PC-3 (cell line): ENCODE data around the gene TMEM161A. TPM values are rescaled to one million over a fixed set of nuclear protein-coding genes. Genes with fewer than 3 reads are reported as not detected.

ENCODE experiments used
- ATAC-seq: fragments of 200-7000 bp; cut with Tn5 transposase; 2 replicates; pipeline ENCODE4 v1.9.1; 2020; ENCODE audit warnings: mild to moderate bottlenecking, moderate library complexity
- BruUV-seq: library from RNA; stranded (reverse); fragments of 400-500 nt; replicated peaks from 2 replicates; lab custom pipeline; 2021; lab: Mats Ljungman, UMichigan
- CTCF ChIA-PET: fragments of 300-600 bp; sonication (Branson Sonifier 250); formaldehyde crosslinking; loops from one replicate; lab custom pipeline; 2022; ENCODE audit warnings: antibody characterized with exemption; lab: Charles Lee
- POLR2A ChIA-PET: fragments of 300-600 bp; sonication (Branson Sonifier 250); formaldehyde crosslinking; loops from one replicate; lab custom pipeline; 2022; ENCODE audit warnings: antibody characterized with exemption; ENCODE audit not compliant: unreplicated experiment; lab: Charles Lee
- DNase-seq: peaks from one replicate; pipeline ENCODE4 v3.0.0-alpha.2; 2015
- H2AFZ ChIP-seq: fragments of 300-600 bp; sonication (generic); 2 replicates; pipeline ENCODE4 v1.6.0; 2016; ENCODE audit warnings: antibody characterized with exemption, low read length
- H3F3A ChIP-seq: fragments of 300-600 bp; sonication (generic); one replicate; pipeline ENCODE4 v1.6.0; 2017; ENCODE audit warnings: antibody characterized with exemption, low read length, control low read depth, mild to moderate bottlenecking; ENCODE audit not compliant: unreplicated experiment
- H3K27ac ChIP-seq: fragments of 300-600 bp; sonication (generic); 2 replicates; pipeline ENCODE4 v1.5.1; 2016; ENCODE audit warnings: mild to moderate bottlenecking, low read length
- H3K27me3 ChIP-seq: fragments of 300-600 bp; sonication (generic); 2 replicates; pipeline ENCODE4 v1.6.1; 2016; ENCODE audit warnings: low read length, mixed read lengths
- H3K36me3 ChIP-seq: fragments of 300-600 bp; sonication (generic); 2 replicates; pipeline ENCODE4 v1.6.1; 2016; ENCODE audit warnings: low read depth, mixed run types, low read length, mixed read lengths
- H3K4me1 ChIP-seq: fragments of 300-600 bp; sonication (generic); 2 replicates; pipeline ENCODE4 v1.5.1; 2016; ENCODE audit warnings: low read length; ENCODE audit not compliant: insufficient read depth
- H3K4me2 ChIP-seq: fragments of 300-600 bp; sonication (generic); 2 replicates; pipeline ENCODE4 v1.6.0; 2016; ENCODE audit warnings: low read length
- H3K4me3 ChIP-seq: fragments of 300-600 bp; sonication (generic); 2 replicates; pipeline ENCODE4 v1.5.1; 2016; ENCODE audit warnings: mild to moderate bottlenecking, low read length, mixed read lengths
- H3K79me2 ChIP-seq: fragments of 300-600 bp; sonication (generic); 2 replicates; pipeline ENCODE4 v1.6.1; 2017; ENCODE audit warnings: low read length, mixed read lengths
- H3K9ac ChIP-seq: fragments of 300-600 bp; sonication (generic); 2 replicates; pipeline ENCODE4 v1.6.0; 2016; ENCODE audit warnings: mild to moderate bottlenecking, low read length
- H3K9me2 ChIP-seq: fragments of 300-600 bp; sonication (generic); replicated peaks from 2 replicates; pipeline ENCODE4 v1.6.1; 2016; ENCODE audit warnings: mixed run types, low read length, mixed read lengths
- H3K9me3 ChIP-seq: fragments of 300-600 bp; sonication (generic); 2 replicates; pipeline ENCODE4 v1.6.1; 2016; ENCODE audit warnings: low read length, mixed read lengths
- H4K20me1 ChIP-seq: fragments of 300-600 bp; sonication (generic); 2 replicates; pipeline ENCODE4 v1.6.1; 2016; ENCODE audit warnings: low read length, mixed read lengths
- CTCF ChIP-seq: fragments of 300-600 bp; sonication (generic); conservative IDR thresholded peaks from 2 replicates; pipeline ENCODE4 v1.5.1; 2017; ENCODE audit warnings: antibody characterized with exemption, low read depth, mild to moderate bottlenecking, low read length
- EZH2 ChIP-seq: fragments of 300-600 bp; sonication (generic); IDR thresholded peaks from one replicate; pipeline ENCODE4 v1.6.1; 2017; ENCODE audit warnings: antibody characterized with exemption, mild to moderate bottlenecking, low read length; ENCODE audit not compliant: unreplicated experiment
- EZH2phosphoT487 ChIP-seq: fragments of 300-600 bp; sonication (generic); IDR thresholded peaks from 2 replicates; pipeline ENCODE4 v1.6.1; 2018; ENCODE audit warnings: mild to moderate bottlenecking, antibody characterized with exemption, low read length, borderline replicate concordance
- intact Hi-C: fragments of 100-400 bp; cut with micrococcal nuclease; formaldehyde crosslinking; loops from 2 replicates; pipeline ENCODE4 v1.9.0; 2023
- total RNA-seq: library from RNA; depleted of rRNA; stranded (reverse); fragments of >200 nt; gene quantifications from 2 replicates; pipeline ENCODE4 v1.2.3, GENCODE V29; 2014

The TMEM161A gene
- total RNA-seq, 1 experiment from 2014 or later: 49.9 TPM

- H3K4me2 ChIP-seq: no peak overlapping the region
- intact Hi-C loops: no loop called here
- no peak for ATAC-seq
- H3K27ac ChIP-seq: no peak overlapping the region
- no peaks in the 10 kb centered on the region for H3K36me3 ChIP-seq
- no peaks in the 10 kb centered on the region for H3K9me3 ChIP-seq
- ChIA-PET CTCF (no interaction called here), POLR2A (no interaction called here)
- TF ChIP-seq EZH2phosphoT487 (no peak), CTCF (no peak), EZH2 (no peak)
- H2AFZ ChIP-seq: no peak overlapping the region
- H4K20me1 ChIP-seq: no peaks in the 10 kb centered on the region
- no peaks in the 10 kb centered on the region for H3K79me2 ChIP-seq
- no peak overlapping the region for H3K9ac ChIP-seq
- no peak overlapping the region for H3K4me3 ChIP-seq
- BruUV-seq: no TSS peak
- no peak for DNase-seq
- no peaks in the 10 kb centered on the region for H3F3A ChIP-seq
- H3K4me1 ChIP-seq: no peaks in the 10 kb centered on the region
- no peaks in the 10 kb centered on the region for H3K27me3 ChIP-seq
- H3K9me2 ChIP-seq: no peaks in the 10 kb centered on the region
Measured at GRCh38 chr19:19076476-19076875, 61.8 kb downstream of the TMEM161A start.

GRCh38 chr19:19075126-19075525, 63.2 kb downstream of the TMEM161A start:
- intact Hi-C loops: no loop called here
- H2AFZ ChIP-seq: no peak overlapping the region
- POLR2A ChIA-PET: no interaction called here
- DNase-seq (no peak), ATAC-seq (no peak)
- no peaks in the 10 kb centered on the region for H3K9me3 ChIP-seq
- no peak overlapping the region for H3K4me3 ChIP-seq
- H3K79me2 ChIP-seq: no peaks in the 10 kb centered on the region
- CTCF ChIA-PET: no interaction called here
- no peak overlapping the region for H3K27ac ChIP-seq
- H3F3A ChIP-seq: no peaks in the 10 kb centered on the region
- H3K9ac ChIP-seq: no peak overlapping the region
- no peak overlapping the region for H3K4me2 ChIP-seq
- no peaks in the 10 kb centered on the region for H3K27me3 ChIP-seq
- H4K20me1 ChIP-seq: no peaks in the 10 kb centered on the region
- H3K4me1 ChIP-seq: no peaks in the 10 kb centered on the region
- TF ChIP-seq EZH2: no peak
- no peak for TF ChIP-seq CTCF
- TF ChIP-seq EZH2phosphoT487: no peak
- H3K9me2 ChIP-seq: no peaks in the 10 kb centered on the region
- no peaks in the 10 kb centered on the region for H3K36me3 ChIP-seq
- BruUV-seq: no TSS peak

GRCh38 chr19:19074196-19074882, 63.9 kb downstream of the TMEM161A start:
- no peaks in the 10 kb centered on the region for H3K27me3 ChIP-seq
- POLR2A ChIA-PET: no interaction called here
- no peaks in the 10 kb centered on the region for H3K4me1 ChIP-seq
- no peaks in the 10 kb centered on the region for H3K9me2 ChIP-seq
- no peaks in the 10 kb centered on the region for H3K36me3 ChIP-seq
- H3K4me3 ChIP-seq: no peak overlapping the region
- no peak for TF ChIP-seq EZH2
- TF ChIP-seq CTCF: no peak
- TF ChIP-seq EZH2phosphoT487: no peak
- no TSS peak for BruUV-seq
- no peak overlapping the region for H2AFZ ChIP-seq
- no peaks in the 10 kb centered on the region for H4K20me1 ChIP-seq
- CTCF ChIA-PET: no interaction called here
- no peaks in the 10 kb centered on the region for H3K79me2 ChIP-seq
- no peak overlapping the region for H3K9ac ChIP-seq
- ATAC-seq: no peak
- H3K4me2 ChIP-seq: no peak overlapping the region
- H3K27ac ChIP-seq: no peak overlapping the region
- no peaks in the 10 kb centered on the region for H3K9me3 ChIP-seq
- intact Hi-C loops: no loop called here
- no peak for DNase-seq
- no peaks in the 10 kb centered on the region for H3F3A ChIP-seq
